ENCODE measurements around the gene ZFP1.

Gene ZFP1

GRCh38 chr16:75148311-75149195 lies at the start of gene ZFP1:
Gene ZFP1 (plus strand): TSS chr16:75148524. CDS start chr16:75152952, 4,428 bp downstream.
- peak; percentile 89 for DNase-seq (ENCODE audit: low read depth)

- DNase-seq (ENCODE audit: low read depth), result no peak
Observed at GRCh38 chr16:75099075-75099667, 49.2 kb upstream of the ZFP1 start.

GRCh38 chr16:75099738-75100602 lies 48.4 kb upstream of the ZFP1 start:
- no peak for DNase-seq (ENCODE audit: low read depth)

GRCh38 chr16:75100603-75100990 lies 47.7 kb upstream of the ZFP1 start:
- DNase-seq (ENCODE audit: low read depth), result no peak

GRCh38 chr16:75101635-75102034 lies 46.7 kb upstream of the ZFP1 start:
- DNase-seq (ENCODE audit: low read depth), result no peak

GRCh38 chr16:75102595-75102994 lies 45.7 kb upstream of the ZFP1 start:
- no peak for DNase-seq (ENCODE audit: low read depth)

GRCh38 chr16:75103994-75104393 lies 44.3 kb upstream of the ZFP1 start:
- DNase-seq (ENCODE audit: low read depth), result no peak

- DNase-seq (ENCODE audit: low read depth), result no peak
Observed at GRCh38 chr16:75104836-75105235, 43.5 kb upstream of the ZFP1 start.

GRCh38 chr16:75105306-75106061 lies 42.8 kb upstream of the ZFP1 start:
- DNase-seq (ENCODE audit: low read depth), result no peak

- no peak for DNase-seq (ENCODE audit: low read depth)
Observed at GRCh38 chr16:75106351-75107274, 41.7 kb upstream of the ZFP1 start.

- no peak for DNase-seq (ENCODE audit: low read depth)
Observed at GRCh38 chr16:75107505-75107904, 40.8 kb upstream of the ZFP1 start.

- DNase-seq (ENCODE audit: low read depth), result peak; percentile 59
Observed at GRCh38 chr16:75108792-75109731, 39.3 kb upstream of the ZFP1 start.

- DNase-seq (ENCODE audit: low read depth), result no peak
Observed at GRCh38 chr16:75109732-75110243, 38.5 kb upstream of the ZFP1 start.

GRCh38 chr16:75110637-75111513 lies 37.4 kb upstream of the ZFP1 start:
- DNase-seq (ENCODE audit: low read depth), result peak; percentile 62

- DNase-seq (ENCODE audit: low read depth), result no peak
Observed at GRCh38 chr16:75111514-75111940, 36.8 kb upstream of the ZFP1 start.

GRCh38 chr16:75111961-75112733 lies 36.2 kb upstream of the ZFP1 start:
- DNase-seq (ENCODE audit: low read depth), result no peak

- no peak for DNase-seq (ENCODE audit: low read depth)
Observed at GRCh38 chr16:75112734-75113491, 35.4 kb upstream of the ZFP1 start.

All from activated T-helper 1 cell treated with Interleukin-2 at 50 U/mL for 16 hours (primary cell).